ENCODE measurements around the gene THAP6. TPM values are rescaled to one million over a fixed set of nuclear protein-coding genes. Genes with fewer than 3 reads are reported as not detected.
A peak's percentile ranks its signal among the peaks of the same experiment; 100 is the strongest.

The THAP6 gene
- total and polyA plus RNA-seq, 4 donors, result 4.2 to 11.5 (median 7.5) TPM

GRCh38 chr4:75513526-75514130, 645 bp upstream of the THAP6 start:
- under 1% methylated on average over 12 of the region's 12 CpGs for WGBS
- Histone ChIP-seq H3K36me3 (ENCODE audit: control insufficient read depth in 4 of 4, insufficient read depth in 3 of 4, low read depth in 1 of 4, low read length in 3 of 4) (peaks cover 0 to 9% (median 4%) of the 10 kb centered on the region in 4 donors), H3K9ac (ENCODE audit: low read depth in 1 of 2, low read length in 2 of 2) (peak overlapping the region; percentile 50 to 89), H3K4me3 (ENCODE audit: low read depth in 1 of 3, low read length in 3 of 3) (peak overlapping the region; percentile 58 to 97 (median 93)), H3K9me3 (ENCODE audit: control insufficient read depth in 4 of 4, low read length in 3 of 4) (no peaks in the 10 kb centered on the region), H3K27me3 (ENCODE audit: control insufficient read depth in 4 of 4, insufficient read depth in 4 of 4, low read length in 3 of 4) (no peaks in the 10 kb centered on the region), H3K27ac (ENCODE audit: low read depth in 1 of 2, low read length in 2 of 2) (peak overlapping the region; percentile 97), H3K4me1 (ENCODE audit: control insufficient read depth in 4 of 4, insufficient read depth in 4 of 4, low read length in 3 of 4) (peaks cover 6 to 34% (median 17%) of the 10 kb centered on the region in 4 donors)
- TF ChIP-seq FOXA1 (IDR thresholded peaks at IDR 0.05) (no peak), JUND (IDR thresholded peaks at IDR 0.05) (peak in 1 of 2 donors; percentile 1), EGR1 (IDR thresholded peaks at IDR 0.05; ENCODE audit: low read depth in 2 of 2) (no peak), FOXA2 (IDR thresholded peaks at IDR 0.05) (no peak), SP1 (IDR thresholded peaks at IDR 0.05) (no peak)
- no peak for DNase-seq (ENCODE audit: low spot score)

DNA sequence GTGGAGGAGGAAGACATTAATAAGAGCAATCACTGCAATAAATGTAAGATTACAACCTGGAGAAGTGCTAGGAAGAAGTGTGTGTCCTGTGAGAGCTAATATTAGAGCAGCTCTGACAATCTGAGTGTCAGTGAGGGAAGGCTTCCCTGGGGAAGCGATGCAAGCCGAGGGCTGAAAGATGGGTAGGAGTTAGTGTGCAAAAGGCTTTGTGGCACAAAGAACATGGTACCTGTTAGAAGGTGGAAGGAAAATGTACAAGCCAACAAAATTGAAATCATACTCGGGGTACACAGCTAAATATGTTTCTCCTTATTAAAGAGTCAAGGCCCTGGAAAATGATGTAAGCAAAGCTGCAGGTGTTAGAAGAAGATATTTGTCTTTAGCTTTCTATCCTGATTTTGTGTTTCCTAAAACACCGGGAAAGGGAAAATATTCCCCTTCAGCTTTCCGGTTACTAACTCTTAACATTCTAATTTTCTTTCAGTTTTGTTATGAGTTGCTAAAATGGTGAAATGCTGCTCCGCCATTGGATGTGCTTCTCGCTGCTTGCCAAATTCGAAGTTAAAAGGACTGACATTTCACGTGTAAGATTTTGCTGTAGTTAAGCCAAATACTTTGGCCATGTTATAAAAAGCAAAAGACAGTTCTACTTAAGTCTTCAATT, 808 bp downstream of the THAP6 start:
- H3K36me3 ChIP-seq (ENCODE audit: control insufficient read depth in 4 of 4, insufficient read depth in 3 of 4, low read depth in 1 of 4, low read length in 3 of 4), result peaks cover 0 to 13% (median 5%) of the 10 kb centered on the region in 4 donors
- peak overlapping the region; percentile 50 to 93 for H3K9ac ChIP-seq (ENCODE audit: low read depth in 1 of 2, low read length in 2 of 2)
- DNase-seq (ENCODE audit: low spot score), result no peak
- no peak for TF ChIP-seq FOXA2 (IDR thresholded peaks at IDR 0.05)
- no peak for TF ChIP-seq RXRA (IDR thresholded peaks at IDR 0.05)
- no peak for TF ChIP-seq FOXA1 (IDR thresholded peaks at IDR 0.05)
- no peak for TF ChIP-seq RAD21 (IDR thresholded peaks at IDR 0.05)
- TF ChIP-seq, protein P1, sequence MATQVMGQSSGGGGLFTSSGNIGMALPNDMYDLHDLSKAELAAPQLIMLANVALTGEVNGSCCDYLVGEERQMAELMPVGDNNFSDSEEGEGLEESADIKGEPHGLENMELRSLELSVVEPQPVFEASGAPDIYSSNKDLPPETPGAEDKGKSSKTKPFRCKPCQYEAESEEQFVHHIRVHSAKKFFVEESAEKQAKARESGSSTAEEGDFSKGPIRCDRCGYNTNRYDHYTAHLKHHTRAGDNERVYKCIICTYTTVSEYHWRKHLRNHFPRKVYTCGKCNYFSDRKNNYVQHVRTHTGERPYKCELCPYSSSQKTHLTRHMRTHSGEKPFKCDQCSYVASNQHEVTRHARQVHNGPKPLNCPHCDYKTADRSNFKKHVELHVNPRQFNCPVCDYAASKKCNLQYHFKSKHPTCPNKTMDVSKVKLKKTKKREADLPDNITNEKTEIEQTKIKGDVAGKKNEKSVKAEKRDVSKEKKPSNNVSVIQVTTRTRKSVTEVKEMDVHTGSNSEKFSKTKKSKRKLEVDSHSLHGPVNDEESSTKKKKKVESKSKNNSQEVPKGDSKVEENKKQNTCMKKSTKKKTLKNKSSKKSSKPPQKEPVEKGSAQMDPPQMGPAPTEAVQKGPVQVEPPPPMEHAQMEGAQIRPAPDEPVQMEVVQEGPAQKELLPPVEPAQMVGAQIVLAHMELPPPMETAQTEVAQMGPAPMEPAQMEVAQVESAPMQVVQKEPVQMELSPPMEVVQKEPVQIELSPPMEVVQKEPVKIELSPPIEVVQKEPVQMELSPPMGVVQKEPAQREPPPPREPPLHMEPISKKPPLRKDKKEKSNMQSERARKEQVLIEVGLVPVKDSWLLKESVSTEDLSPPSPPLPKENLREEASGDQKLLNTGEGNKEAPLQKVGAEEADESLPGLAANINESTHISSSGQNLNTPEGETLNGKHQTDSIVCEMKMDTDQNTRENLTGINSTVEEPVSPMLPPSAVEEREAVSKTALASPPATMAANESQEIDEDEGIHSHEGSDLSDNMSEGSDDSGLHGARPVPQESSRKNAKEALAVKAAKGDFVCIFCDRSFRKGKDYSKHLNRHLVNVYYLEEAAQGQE (IDR thresholded peaks at IDR 0.05), result no peak
- TF ChIP-seq TAF1 (conservative IDR thresholded peaks at IDR 0.05), result no peak
- TF ChIP-seq YY1 (IDR thresholded peaks at IDR 0.05), result no peak
- no peak for TF ChIP-seq GABPA (IDR thresholded peaks at IDR 0.05 in 1 of 2, conservative IDR thresholded peaks at IDR 0.05 in 1 of 2)
- TF ChIP-seq, protein P2, sequence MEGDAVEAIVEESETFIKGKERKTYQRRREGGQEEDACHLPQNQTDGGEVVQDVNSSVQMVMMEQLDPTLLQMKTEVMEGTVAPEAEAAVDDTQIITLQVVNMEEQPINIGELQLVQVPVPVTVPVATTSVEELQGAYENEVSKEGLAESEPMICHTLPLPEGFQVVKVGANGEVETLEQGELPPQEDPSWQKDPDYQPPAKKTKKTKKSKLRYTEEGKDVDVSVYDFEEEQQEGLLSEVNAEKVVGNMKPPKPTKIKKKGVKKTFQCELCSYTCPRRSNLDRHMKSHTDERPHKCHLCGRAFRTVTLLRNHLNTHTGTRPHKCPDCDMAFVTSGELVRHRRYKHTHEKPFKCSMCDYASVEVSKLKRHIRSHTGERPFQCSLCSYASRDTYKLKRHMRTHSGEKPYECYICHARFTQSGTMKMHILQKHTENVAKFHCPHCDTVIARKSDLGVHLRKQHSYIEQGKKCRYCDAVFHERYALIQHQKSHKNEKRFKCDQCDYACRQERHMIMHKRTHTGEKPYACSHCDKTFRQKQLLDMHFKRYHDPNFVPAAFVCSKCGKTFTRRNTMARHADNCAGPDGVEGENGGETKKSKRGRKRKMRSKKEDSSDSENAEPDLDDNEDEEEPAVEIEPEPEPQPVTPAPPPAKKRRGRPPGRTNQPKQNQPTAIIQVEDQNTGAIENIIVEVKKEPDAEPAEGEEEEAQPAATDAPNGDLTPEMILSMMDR (IDR thresholded peaks at IDR 0.05; ENCODE audit: low read depth, low read length, missing input control), result no peak
- TF ChIP-seq, protein P3, sequence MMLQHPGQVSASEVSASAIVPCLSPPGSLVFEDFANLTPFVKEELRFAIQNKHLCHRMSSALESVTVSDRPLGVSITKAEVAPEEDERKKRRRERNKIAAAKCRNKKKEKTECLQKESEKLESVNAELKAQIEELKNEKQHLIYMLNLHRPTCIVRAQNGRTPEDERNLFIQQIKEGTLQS (IDR thresholded peaks at IDR 0.05), result no peak
- no peak for TF ChIP-seq HNF4G (IDR thresholded peaks at IDR 0.05)
- TF ChIP-seq MAX (IDR thresholded peaks at IDR 0.05), result no peak
- no peak for TF ChIP-seq EGR1 (IDR thresholded peaks at IDR 0.05; ENCODE audit: low read depth in 2 of 2)
- TF ChIP-seq, protein P4, sequence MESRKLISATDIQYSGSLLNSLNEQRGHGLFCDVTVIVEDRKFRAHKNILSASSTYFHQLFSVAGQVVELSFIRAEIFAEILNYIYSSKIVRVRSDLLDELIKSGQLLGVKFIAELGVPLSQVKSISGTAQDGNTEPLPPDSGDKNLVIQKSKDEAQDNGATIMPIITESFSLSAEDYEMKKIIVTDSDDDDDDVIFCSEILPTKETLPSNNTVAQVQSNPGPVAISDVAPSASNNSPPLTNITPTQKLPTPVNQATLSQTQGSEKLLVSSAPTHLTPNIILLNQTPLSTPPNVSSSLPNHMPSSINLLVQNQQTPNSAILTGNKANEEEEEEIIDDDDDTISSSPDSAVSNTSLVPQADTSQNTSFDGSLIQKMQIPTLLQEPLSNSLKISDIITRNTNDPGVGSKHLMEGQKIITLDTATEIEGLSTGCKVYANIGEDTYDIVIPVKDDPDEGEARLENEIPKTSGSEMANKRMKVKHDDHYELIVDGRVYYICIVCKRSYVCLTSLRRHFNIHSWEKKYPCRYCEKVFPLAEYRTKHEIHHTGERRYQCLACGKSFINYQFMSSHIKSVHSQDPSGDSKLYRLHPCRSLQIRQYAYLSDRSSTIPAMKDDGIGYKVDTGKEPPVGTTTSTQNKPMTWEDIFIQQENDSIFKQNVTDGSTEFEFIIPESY (IDR thresholded peaks at IDR 0.05), result no peak
- TF ChIP-seq JUND (IDR thresholded peaks at IDR 0.05), result no peak
- no peak for TF ChIP-seq SP1 (IDR thresholded peaks at IDR 0.05)
- TF ChIP-seq HNF4A (conservative IDR thresholded peaks at IDR 0.05), result no peak
- TF ChIP-seq NR2F2 (IDR thresholded peaks at IDR 0.05), result no peak
- peaks cover 6 to 34% (median 17%) of the 10 kb centered on the region in 4 donors for H3K4me1 ChIP-seq (ENCODE audit: control insufficient read depth in 4 of 4, insufficient read depth in 4 of 4, low read length in 3 of 4)
- no peaks in the 10 kb centered on the region for H3K27me3 ChIP-seq (ENCODE audit: control insufficient read depth in 4 of 4, insufficient read depth in 4 of 4, low read length in 3 of 4)
- no peaks in the 10 kb centered on the region for H3K9me3 ChIP-seq (ENCODE audit: control insufficient read depth in 4 of 4, low read length in 3 of 4)
- WGBS, result 57% methylated on average over 9 of the region's 9 CpGs
- peak overlapping the region; percentile 58 to 97 (median 93) for H3K4me3 ChIP-seq (ENCODE audit: low read depth in 1 of 3, low read length in 3 of 3)
- H3K27ac ChIP-seq (ENCODE audit: low read depth in 1 of 2, low read length in 2 of 2), result peak overlapping the region; percentile 97
